ENCODE measurements around the gene HIRA.

The HIRA gene

DNA sequence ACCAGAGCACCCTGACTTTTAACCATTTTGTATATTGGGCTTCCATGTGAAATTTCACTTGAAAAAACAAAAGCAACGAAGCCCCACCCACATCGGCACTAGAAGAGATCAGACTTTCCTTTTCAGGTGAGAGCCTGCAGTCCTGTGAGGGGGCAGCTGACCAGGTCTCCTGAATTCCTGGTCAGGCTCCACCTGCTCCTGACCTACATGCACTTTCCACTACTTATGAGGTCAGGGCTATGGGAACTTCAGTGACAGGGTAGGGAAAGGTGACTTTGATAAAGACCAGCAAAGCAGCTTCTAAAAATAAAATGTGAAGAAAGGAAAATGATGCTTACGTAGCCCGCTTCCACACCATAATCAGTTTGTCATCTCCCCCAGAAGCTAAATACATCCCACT, 24.7 kb downstream of the HIRA start:
- TF ChIP-seq CTCF (conservative IDR thresholded peaks at IDR 0.05; ENCODE audit: low read depth, low read length), result no peak
- H3K4me3 ChIP-seq (ENCODE audit: low read length), result no peak overlapping the region
- no peak for DNase-seq (ENCODE audit: low read depth)

DNA sequence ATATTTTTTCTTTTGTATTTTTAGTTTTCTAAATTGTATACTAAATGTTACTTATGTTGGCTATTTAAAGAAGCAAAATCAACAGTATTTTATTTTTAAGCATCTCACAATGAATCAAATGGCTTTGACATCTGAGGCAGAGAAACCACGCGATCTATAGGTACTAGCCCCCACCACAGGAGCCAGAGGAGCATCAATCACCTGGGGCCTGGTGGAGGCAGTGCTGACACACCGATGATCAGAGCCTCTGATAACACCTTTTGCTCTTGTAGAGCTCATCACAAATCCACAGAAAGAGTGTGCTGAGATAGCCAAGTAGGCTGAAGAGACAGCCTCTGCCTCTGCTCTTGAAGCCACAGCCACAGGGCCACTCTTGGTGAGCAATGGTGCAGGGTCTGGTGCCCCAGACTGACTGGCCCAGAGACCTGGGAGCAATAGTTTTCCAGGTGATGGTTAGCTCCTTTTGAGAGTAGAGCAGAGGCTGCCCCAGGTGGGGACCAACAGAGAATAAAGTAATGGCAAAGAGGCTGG, 25.2 kb downstream of the HIRA start:
- H3K4me3 ChIP-seq (ENCODE audit: low read length), result no peak overlapping the region
- no peak for DNase-seq (ENCODE audit: low read depth)
- TF ChIP-seq CTCF (conservative IDR thresholded peaks at IDR 0.05; ENCODE audit: low read depth, low read length), result no peak

DNA sequence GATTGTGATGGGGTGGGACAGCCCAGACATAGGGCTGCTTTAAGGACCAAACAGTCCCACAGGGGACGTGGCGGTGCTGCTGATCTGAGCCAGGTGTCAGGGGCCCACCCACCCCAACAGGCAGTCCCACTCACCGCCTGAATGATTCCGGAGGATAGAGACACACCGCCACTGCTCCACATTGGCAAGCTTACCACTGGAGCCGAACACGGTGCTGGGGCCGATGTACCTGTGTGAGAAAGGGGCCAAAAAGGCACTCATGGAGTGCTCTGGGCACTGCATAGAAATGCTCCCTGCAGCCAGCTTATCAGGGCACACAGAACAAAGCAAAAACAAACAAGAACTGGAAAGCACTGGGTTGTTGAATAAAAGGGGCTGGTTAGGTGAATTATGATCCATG, 25.9 kb downstream of the HIRA start:
- no peak for DNase-seq (ENCODE audit: low read depth)
- H3K4me3 ChIP-seq (ENCODE audit: low read length), result no peak overlapping the region
- TF ChIP-seq CTCF (conservative IDR thresholded peaks at IDR 0.05; ENCODE audit: low read depth, low read length), result no peak

GRCh38 chr22:19405133-19405532, 26.4 kb downstream of the HIRA start:
- no peak for DNase-seq (ENCODE audit: low read depth)
- TF ChIP-seq CTCF (conservative IDR thresholded peaks at IDR 0.05; ENCODE audit: low read depth, low read length), result no peak
- no peak overlapping the region for H3K4me3 ChIP-seq (ENCODE audit: low read length)

- TF ChIP-seq CTCF (conservative IDR thresholded peaks at IDR 0.05; ENCODE audit: low read depth, low read length), result no peak
- H3K4me3 ChIP-seq (ENCODE audit: low read length), result no peak overlapping the region
Observed at GRCh38 chr22:19404676-19405075, 26.9 kb downstream of the HIRA start.

DNA sequence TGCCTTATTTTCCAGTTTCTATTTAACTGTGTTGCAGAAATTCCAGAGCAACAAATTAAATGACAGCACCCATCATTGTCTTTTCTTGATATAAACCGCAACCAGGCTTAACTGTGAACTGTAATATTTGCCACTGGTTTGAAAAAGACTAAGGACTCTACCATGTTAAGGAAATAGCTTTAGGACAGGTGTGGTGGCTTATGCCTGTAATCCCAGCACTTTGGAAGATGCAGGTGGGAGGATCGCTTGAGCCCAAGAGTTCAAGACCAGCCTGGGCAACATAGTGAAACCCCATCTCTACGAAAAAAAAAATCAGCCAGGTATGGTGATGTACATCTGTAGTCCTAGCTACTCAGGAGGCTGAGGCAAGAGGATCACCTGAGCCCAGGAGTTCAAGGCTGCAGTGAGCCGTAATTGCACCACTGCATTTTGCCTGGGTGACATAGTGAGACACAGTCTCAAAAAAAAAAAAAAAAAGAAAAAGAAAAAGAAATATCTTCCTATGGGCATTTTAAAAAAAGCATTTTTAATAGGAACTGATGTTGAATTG, 28.8 kb downstream of the HIRA start:
- no peak for DNase-seq (ENCODE audit: low read depth)
- TF ChIP-seq CTCF (conservative IDR thresholded peaks at IDR 0.05; ENCODE audit: low read depth, low read length), result no peak
- no peak overlapping the region for H3K4me3 ChIP-seq (ENCODE audit: low read length)

More at GRCh38 chr22:19404676-19405075, 26.9 kb downstream of the HIRA start:
- no peak for DNase-seq (ENCODE audit: low read depth)

DNA sequence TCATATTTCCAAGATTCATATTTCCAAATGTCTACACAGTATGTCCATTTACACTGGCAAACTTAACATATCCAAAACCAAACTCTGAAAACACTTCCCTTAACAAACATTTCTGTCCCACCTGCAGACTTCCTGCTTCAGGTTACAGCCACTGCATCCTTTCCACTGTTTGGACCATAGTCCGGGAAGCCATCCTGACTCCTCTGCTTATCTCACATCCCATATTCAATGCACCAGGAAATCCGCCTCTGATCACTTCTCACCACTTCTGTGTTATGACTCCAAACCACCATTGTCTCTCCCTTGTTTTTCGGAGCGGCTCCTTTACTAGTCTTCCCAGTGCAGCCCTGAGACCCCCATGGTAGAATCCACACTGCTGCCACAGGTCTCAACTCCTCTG, 30.1 kb downstream of the HIRA start:
- TF ChIP-seq CTCF (conservative IDR thresholded peaks at IDR 0.05; ENCODE audit: low read depth, low read length), result no peak
- DNase-seq (ENCODE audit: low read depth), result no peak
- no peak overlapping the region for H3K4me3 ChIP-seq (ENCODE audit: low read length)
